IPS-18a (cell line): ENCODE measurements around the gene EPHA3.

Source experiments
- H3K27ac ChIP-seq: one replicate; pipeline ENCODE4 v1.5.1; 2013; ENCODE audit warnings: low read length
- H3K27me3 ChIP-seq: one replicate; pipeline ENCODE4 v1.6.1; 2013; ENCODE audit warnings: mild to moderate bottlenecking, low read length; ENCODE audit not compliant: control insufficient read depth, insufficient read depth
- H3K36me3 ChIP-seq: one replicate; pipeline ENCODE4 v1.6.1; 2013; ENCODE audit warnings: low read depth, low read length; ENCODE audit not compliant: control insufficient read depth
- H3K4me1 ChIP-seq: one replicate; pipeline ENCODE4 v1.6.1; 2013; ENCODE audit warnings: low read depth, low read length; ENCODE audit not compliant: control insufficient read depth
- H3K4me3 ChIP-seq: one replicate; pipeline ENCODE4 v1.5.1; 2013; ENCODE audit warnings: low read length
- H3K9ac ChIP-seq: one replicate; pipeline ENCODE4 v1.6.1; 2013; ENCODE audit warnings: mild to moderate bottlenecking, low read length, moderate library complexity
- H3K9me3 ChIP-seq: one replicate; pipeline ENCODE4 v1.6.1; 2013; ENCODE audit warnings: low read depth, low read length; ENCODE audit not compliant: control insufficient read depth

The EPHA3 gene

GRCh38 chr3:89262309-89262929 is 155.0 kb downstream of the EPHA3 start:
- Histone ChIP-seq H3K4me1 (peaks cover 31% of the 10 kb centered on the region), H3K27ac (no peak overlapping the region), H3K36me3 (no peaks in the 10 kb centered on the region), H3K9ac (no peak overlapping the region), H3K4me3 (no peak overlapping the region), H3K9me3 (no peaks in the 10 kb centered on the region), H3K27me3 (no peaks in the 10 kb centered on the region)

- H3K27ac ChIP-seq: no peak overlapping the region
These were observed 156.7 kb downstream of the EPHA3 start for GRCh38 chr3:89264037-89264560.

GRCh38 chr3:89266074-89266473 is 158.7 kb downstream of the EPHA3 start:
- Histone ChIP-seq H3K27ac (no peak overlapping the region), H3K4me3 (no peak overlapping the region), H3K9me3 (no peaks in the 10 kb centered on the region), H3K9ac (no peak overlapping the region), H3K4me1 (peaks cover 37% of the 10 kb centered on the region), H3K36me3 (no peaks in the 10 kb centered on the region), H3K27me3 (no peaks in the 10 kb centered on the region)

More at GRCh38 chr3:89264037-89264560, 156.7 kb downstream of the EPHA3 start:
- Histone ChIP-seq H3K9me3 (no peaks in the 10 kb centered on the region), H3K4me1 (peaks cover 41% of the 10 kb centered on the region), H3K9ac (no peak overlapping the region), H3K27me3 (no peaks in the 10 kb centered on the region), H3K4me3 (no peak overlapping the region), H3K36me3 (no peaks in the 10 kb centered on the region)

- Histone ChIP-seq H3K4me3 (no peak overlapping the region), H3K27me3 (no peaks in the 10 kb centered on the region), H3K36me3 (no peaks in the 10 kb centered on the region), H3K4me1 (peaks cover 34% of the 10 kb centered on the region), H3K27ac (peak overlapping the region; percentile 14), H3K9me3 (no peaks in the 10 kb centered on the region), H3K9ac (no peak overlapping the region)
These were observed 160.6 kb downstream of the EPHA3 start for GRCh38 chr3:89268059-89268458.

- Histone ChIP-seq H3K4me3 (no peak overlapping the region), H3K36me3 (no peaks in the 10 kb centered on the region), H3K9ac (no peak overlapping the region), H3K4me1 (peaks cover 29% of the 10 kb centered on the region), H3K27me3 (no peaks in the 10 kb centered on the region), H3K9me3 (no peaks in the 10 kb centered on the region), H3K27ac (no peak overlapping the region)
These were observed 162.8 kb downstream of the EPHA3 start for GRCh38 chr3:89270201-89270600.

GRCh38 chr3:89275001-89275400 is 167.6 kb downstream of the EPHA3 start:
- no peak overlapping the region for H3K27ac ChIP-seq
- H3K36me3 ChIP-seq: no peaks in the 10 kb centered on the region
- no peak overlapping the region for H3K9ac ChIP-seq
- no peaks in the 10 kb centered on the region for H3K27me3 ChIP-seq
- peaks cover 33% of the 10 kb centered on the region for H3K4me1 ChIP-seq
- no peak overlapping the region for H3K4me3 ChIP-seq
- no peaks in the 10 kb centered on the region for H3K9me3 ChIP-seq

GRCh38 chr3:89276116-89276515 is 168.7 kb downstream of the EPHA3 start:
- Histone ChIP-seq H3K9ac (no peak overlapping the region), H3K4me1 (peaks cover 33% of the 10 kb centered on the region), H3K4me3 (no peak overlapping the region), H3K27me3 (no peaks in the 10 kb centered on the region), H3K36me3 (no peaks in the 10 kb centered on the region), H3K27ac (no peak overlapping the region), H3K9me3 (no peaks in the 10 kb centered on the region)

- Histone ChIP-seq H3K9ac (peak overlapping the region; percentile 35), H3K9me3 (no peaks in the 10 kb centered on the region), H3K4me3 (peak overlapping the region; percentile 2), H3K27ac (no peak overlapping the region), H3K27me3 (no peaks in the 10 kb centered on the region), H3K4me1 (peaks cover 33% of the 10 kb centered on the region), H3K36me3 (no peaks in the 10 kb centered on the region)
These were observed 171.0 kb downstream of the EPHA3 start for GRCh38 chr3:89278302-89279025.

GRCh38 chr3:89280301-89280700 is 172.9 kb downstream of the EPHA3 start:
- H3K9ac ChIP-seq: no peak overlapping the region
- no peaks in the 10 kb centered on the region for H3K36me3 ChIP-seq
- no peak overlapping the region for H3K4me3 ChIP-seq
- H3K9me3 ChIP-seq: no peaks in the 10 kb centered on the region
- peaks cover 33% of the 10 kb centered on the region for H3K4me1 ChIP-seq
- no peak overlapping the region for H3K27ac ChIP-seq
- no peaks in the 10 kb centered on the region for H3K27me3 ChIP-seq

- no peaks in the 10 kb centered on the region for H3K36me3 ChIP-seq
- no peak overlapping the region for H3K27ac ChIP-seq
- H3K27me3 ChIP-seq: no peaks in the 10 kb centered on the region
- H3K4me3 ChIP-seq: no peak overlapping the region
- no peaks in the 10 kb centered on the region for H3K9me3 ChIP-seq
- H3K4me1 ChIP-seq: peaks cover 32% of the 10 kb centered on the region
- no peak overlapping the region for H3K9ac ChIP-seq
These were observed 173.5 kb downstream of the EPHA3 start for GRCh38 chr3:89280822-89281365.

GRCh38 chr3:89287902-89288508 is 180.6 kb downstream of the EPHA3 start:
- H3K9me3 ChIP-seq: no peaks in the 10 kb centered on the region
- no peaks in the 10 kb centered on the region for H3K27me3 ChIP-seq
- no peak overlapping the region for H3K9ac ChIP-seq
- H3K27ac ChIP-seq: no peak overlapping the region
- no peak overlapping the region for H3K4me3 ChIP-seq
- H3K4me1 ChIP-seq: no peaks in the 10 kb centered on the region
- no peaks in the 10 kb centered on the region for H3K36me3 ChIP-seq
